Measurements from ENCODE around the gene EFNA2.
"Not testable (repeated sequence)": the region's sequence is repeated elsewhere in the genome, so short reads cannot be mapped to it uniquely, and the experiment has no call there.

EFNA2 gene

GRCh38 chr19:1300744-1301490, 15.2 kb downstream of the EFNA2 start:
- DNase-seq: no peak

- no peak for DNase-seq
These were observed 17.0 kb downstream of the EFNA2 start for GRCh38 chr19:1302533-1303239.

DNA sequence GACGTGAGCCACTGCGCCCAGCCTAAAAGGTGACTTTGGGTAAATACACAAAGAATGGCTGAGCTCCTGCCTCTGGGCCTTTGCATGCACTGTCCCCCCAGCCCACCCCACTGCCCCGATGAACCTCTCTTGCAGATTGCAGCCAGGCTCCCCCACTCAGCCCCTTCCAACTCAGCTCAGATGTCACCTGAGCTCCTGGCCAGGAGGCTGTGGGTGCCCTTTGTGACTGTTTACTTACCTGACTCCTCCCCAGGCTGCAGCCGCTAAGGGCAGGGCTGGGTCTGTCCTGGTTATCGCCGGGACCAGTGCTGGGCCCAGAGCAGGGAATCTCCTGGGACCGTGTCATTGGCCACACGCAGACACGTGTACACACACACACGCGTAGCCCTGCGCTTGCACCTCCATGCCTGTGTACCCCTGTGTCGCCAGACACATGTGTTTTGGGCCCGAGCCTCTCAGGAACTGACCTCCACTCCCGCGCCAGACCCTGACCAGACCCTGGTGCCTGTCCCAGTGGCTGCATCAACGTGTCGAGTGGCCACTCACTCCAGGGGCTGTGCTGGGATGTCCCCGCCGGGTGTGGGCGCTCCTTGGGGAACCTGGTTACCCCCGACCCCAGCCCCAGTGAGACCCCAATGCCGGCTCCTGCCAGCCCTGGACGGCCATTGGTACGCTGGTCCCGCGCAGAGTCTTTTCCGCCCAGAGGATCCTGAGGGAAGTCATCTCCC, 18.7 kb downstream of the EFNA2 start:
- DNase-seq: no peak

GRCh38 chr19:1305354-1305753, 19.7 kb downstream of the EFNA2 start:
- DNase-seq: not testable (repeated sequence)

DNA sequence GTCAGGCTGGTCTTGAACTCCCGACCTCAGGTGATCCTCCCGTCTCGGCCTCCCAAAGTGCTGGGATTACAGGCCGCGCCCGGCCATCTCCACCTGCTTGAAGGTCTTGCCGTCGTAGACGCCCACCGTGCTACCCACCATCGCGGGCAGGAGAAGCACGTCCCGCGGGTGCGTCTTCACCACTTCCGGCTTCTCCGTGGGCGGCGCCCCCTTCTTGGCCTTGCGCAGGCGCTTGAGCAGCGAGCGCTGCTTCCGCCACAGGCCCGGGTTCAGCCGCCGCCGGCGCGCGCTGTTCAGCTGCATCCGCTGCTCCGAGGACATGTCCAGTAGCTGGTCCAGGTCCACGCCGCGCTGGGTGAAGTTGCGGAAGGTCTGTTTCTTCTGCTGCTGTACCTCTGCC, 21.6 kb downstream of the EFNA2 start:
- DNase-seq: no peak

GRCh38 chr19:1307755-1308303, 22.2 kb downstream of the EFNA2 start:
- no peak for DNase-seq

DNA sequence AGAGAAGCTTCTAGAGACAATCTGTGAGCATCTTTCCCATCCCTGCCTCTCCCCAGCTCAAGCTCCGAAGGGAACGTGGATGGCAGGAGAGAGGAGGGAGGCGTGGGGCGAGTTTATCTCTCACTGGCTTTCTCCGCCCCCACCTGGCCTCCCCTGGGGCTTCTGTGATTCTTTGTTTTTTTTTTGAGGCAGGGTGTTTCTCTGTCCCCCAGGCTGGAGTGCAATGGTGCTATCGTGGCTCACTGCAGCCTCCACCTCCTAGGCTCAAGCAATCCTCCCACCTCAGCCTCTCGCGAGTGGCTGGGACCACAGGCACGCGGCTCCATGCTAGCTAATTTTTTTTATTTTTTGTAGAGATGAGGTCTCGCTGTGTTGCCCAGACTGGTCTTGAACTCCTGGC, 23.0 kb downstream of the EFNA2 start:
- no peak for DNase-seq

- no peak for DNase-seq
These were observed 24.5 kb downstream of the EFNA2 start for GRCh38 chr19:1309977-1310852.

- no peak for DNase-seq
These were observed 25.1 kb downstream of the EFNA2 start for GRCh38 chr19:1310853-1311180.

DNA sequence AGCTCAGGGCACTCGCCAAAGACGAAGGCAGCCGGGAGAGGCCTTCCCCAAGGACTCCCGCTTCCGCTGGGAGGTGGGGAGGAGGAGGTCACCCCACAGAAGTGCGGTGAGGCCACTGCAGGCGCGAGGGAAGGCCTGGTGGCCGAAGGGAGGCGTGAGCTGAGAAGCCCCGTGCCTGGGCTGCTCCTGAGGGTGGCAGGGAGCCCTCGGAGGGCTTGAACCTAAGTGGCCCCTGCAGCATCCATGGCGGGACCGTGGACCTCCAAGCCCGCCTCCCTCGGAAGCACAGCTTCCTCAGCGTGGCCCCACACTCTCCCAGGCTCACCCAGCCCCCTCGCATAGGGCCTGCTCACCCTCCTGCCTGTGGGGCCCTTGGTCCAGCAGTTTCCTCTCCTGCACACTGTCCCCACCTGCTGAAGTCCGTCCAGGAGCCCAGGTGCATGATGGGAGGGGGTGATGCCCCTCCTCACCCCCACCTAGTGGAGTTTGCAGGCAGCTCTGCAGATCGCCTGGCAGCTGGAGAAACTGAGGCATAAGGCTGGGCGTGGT, 25.9 kb downstream of the EFNA2 start:
- no peak for DNase-seq

GRCh38 chr19:1312767-1313694, 27.4 kb downstream of the EFNA2 start:
- peak; percentile 59 for DNase-seq

DNA sequence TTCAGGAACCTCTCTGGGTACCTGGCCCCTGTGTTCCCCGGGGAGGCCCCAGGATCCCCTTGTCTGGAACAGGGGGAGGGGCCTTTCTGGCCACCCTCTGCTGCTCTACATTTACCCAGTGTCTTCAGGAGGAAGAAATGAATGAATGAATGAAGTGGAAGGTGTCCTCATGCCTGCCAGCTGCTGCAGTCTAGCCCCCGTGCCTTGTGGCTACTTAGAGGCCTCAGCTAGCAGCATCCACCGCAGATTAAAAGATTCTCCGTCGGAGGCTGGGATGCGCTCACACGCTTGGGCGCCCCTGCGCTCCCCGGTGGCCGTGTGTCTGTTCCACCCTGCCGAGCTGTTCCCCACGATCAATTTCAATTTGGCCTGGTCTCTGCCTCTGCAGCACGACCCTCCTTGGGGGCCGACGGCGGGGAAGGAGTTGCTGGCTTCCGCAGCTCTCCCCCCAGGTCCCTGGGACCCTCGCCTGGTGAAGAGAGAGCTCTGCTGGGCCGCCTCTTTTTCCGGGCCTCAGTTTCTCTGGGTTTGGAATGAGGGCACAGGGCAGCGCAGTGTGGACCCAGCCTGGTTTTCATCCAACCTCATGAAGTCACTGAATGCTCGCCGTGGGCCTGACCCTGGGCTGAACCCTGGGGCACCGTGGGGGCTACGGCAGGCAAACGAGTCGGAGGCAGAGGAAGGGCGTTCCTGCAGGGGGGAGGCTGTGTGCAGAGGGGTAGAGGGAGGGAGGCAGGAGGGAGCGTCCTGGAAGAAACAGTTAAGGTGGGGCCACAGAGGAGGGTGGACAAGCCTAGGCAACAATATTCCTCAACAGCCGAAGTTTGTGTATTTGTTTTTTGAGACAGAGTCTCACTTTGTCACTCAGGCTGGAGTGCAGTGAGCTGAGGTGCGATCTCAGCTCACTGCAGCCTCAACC, 28.3 kb downstream of the EFNA2 start:
- no peak for DNase-seq

GRCh38 chr19:1315470-1316166, 29.9 kb downstream of the EFNA2 start:
- DNase-seq: peak; percentile 33

DNA sequence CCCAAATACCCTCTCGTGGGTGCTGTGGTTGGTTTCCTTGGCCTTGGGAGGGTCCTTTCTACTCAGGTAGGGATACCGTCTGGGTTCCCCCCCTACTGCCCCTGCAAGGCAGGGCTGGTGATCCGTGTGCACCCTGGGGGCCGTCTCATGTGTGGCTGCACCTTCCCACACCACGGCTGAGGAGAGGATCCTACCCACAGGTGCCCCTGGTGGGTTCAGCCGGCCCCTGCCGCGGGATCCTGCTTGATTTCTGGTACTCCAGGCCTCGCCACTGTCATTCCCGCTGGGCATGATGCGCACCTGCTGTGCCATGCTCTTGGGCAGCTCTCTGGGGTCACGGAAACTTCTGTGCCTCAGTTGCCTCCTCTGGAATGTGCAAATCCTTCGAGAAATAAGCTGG, 30.8 kb downstream of the EFNA2 start:
- no peak for DNase-seq

DNA sequence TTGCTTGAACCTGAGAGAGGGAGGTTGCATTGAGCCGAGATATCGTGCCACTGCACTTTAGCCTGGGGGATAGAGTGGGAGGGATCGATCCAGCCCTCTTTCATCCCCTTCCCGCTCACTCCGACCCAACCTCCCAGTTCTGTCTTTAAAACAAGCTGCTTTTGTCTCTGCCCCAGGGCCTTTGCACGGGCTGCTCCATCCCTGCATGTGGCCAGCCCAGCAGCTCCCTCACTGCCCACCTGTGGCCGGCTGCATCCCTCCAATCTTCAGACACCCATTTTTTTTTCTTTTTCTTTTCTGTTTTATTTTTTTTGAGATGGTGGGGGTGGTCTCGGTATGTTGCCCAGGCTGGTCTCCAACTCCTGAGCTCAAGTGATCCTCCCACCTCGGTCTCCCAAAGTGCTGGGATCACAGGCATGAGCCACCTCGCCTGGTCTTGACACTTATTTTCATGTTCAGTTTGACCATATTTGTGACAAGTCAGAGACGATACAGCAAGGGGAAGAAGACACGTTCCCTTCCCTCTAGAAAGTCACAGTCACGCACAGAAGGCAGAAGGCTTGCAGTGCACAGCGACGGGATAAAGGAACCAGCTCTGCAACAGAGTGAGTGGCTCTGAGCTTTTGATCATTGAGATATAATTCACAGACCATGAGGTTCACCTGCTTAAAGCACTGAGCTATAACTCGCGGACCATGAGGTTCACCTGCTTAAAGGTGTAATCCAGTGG, 31.8 kb downstream of the EFNA2 start:
- DNase-seq: no peak

GRCh38 chr19:1318678-1319471, 33.2 kb downstream of the EFNA2 start:
- DNase-seq: no peak

GRCh38 chr19:1320282-1320650, 34.6 kb downstream of the EFNA2 start:
- not testable (repeated sequence) for DNase-seq

DNA sequence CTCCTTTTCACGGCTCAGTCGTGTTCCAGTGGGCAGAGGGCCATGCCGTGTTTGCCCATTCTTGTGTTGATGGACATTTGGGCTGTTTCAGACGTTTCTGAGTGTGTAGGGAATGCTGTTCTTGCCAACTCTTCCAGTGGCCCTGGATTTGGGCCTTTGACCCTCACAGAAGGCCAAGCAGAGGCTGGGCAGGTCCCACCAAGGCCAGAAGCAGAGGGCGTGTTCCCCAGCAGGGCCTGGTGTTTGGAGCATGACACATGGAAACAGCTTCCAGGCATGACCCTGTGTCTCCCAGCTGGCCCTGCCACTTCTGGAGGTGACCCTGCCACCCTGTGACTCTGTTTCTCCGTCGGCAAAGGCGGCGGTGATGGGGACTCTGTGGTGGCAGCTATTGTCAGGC, 35.9 kb downstream of the EFNA2 start:
- no peak for DNase-seq

All from fibroblast of skin of abdomen (primary cell).